NB4 (cell line): ENCODE measurements around the gene MSL1.

Source experiments
- CTCF ChIP-seq: IDR thresholded peaks from one replicate; pipeline ENCODE4 v1.5.1; 2012; ENCODE audit warnings: low read depth, low read length
- MYC ChIP-seq: IDR thresholded peaks from 2 replicates; pipeline ENCODE4 v1.6.1; 2011; ENCODE audit warnings: low read depth, low read length
- POLR2A ChIP-seq: IDR thresholded peaks from 2 replicates; pipeline ENCODE4 v1.6.1; 2011; ENCODE audit warnings: mild to moderate bottlenecking; ENCODE audit not compliant: insufficient read length; ENCODE audit errors: extremely low read depth

GRCh38 chr17:40115101-40115436 lies 6.7 kb upstream of the MSL1 start:
- TF ChIP-seq CTCF, result no peak
- no peak for TF ChIP-seq POLR2A
- no peak for TF ChIP-seq MYC
